MM.1S (cell line): Measurements from ENCODE around the gene BCL2.

Experiments
- EZH2 ChIP-seq: fragments of 300-600 bp; sonication (generic); optimal IDR thresholded peaks from 2 replicates; pipeline ENCODE3; 2017; ENCODE audit warnings: low read depth, mild to moderate bottlenecking, antibody characterized with exemption, low read length, mixed read lengths
- EZH2phosphoT487 ChIP-seq: fragments of 300-600 bp; sonication (generic); IDR thresholded peaks from 2 replicates; pipeline ENCODE4 v1.6.1; 2018; ENCODE audit warnings: antibody characterized with exemption, low read length
- TF ChIP-seq, protein P1 (sequence below): fragments of 300-600 bp; sonication (generic); IDR thresholded peaks from 2 replicates; pipeline ENCODE4 v1.5.1; 2016; ENCODE audit warnings: antibody characterized with exemption, low read length, mixed read lengths

DNA sequence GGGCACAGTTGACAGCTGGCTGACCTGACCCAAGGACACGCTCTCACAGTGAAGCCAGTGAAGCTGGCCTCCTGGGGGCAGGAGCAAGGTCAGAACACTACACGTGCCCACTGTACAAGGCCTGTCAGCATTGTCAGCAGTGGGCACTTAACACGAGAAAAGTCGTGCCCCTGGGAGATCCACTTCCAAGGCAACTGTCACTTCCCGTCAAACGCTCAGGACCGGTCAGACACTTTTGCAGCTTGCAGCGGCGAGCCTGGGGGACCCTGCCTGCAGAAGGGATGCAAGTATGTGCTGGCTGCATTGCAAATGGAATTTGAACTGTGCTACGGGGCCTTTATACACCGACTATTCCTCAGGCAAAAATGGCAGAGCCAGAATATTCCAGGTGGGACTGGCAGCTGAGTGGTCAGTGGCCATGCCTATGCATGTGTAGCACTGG, 176.2 kb downstream of the BCL2 start:
- TF ChIP-seq, protein P1, sequence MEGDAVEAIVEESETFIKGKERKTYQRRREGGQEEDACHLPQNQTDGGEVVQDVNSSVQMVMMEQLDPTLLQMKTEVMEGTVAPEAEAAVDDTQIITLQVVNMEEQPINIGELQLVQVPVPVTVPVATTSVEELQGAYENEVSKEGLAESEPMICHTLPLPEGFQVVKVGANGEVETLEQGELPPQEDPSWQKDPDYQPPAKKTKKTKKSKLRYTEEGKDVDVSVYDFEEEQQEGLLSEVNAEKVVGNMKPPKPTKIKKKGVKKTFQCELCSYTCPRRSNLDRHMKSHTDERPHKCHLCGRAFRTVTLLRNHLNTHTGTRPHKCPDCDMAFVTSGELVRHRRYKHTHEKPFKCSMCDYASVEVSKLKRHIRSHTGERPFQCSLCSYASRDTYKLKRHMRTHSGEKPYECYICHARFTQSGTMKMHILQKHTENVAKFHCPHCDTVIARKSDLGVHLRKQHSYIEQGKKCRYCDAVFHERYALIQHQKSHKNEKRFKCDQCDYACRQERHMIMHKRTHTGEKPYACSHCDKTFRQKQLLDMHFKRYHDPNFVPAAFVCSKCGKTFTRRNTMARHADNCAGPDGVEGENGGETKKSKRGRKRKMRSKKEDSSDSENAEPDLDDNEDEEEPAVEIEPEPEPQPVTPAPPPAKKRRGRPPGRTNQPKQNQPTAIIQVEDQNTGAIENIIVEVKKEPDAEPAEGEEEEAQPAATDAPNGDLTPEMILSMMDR, result no peak
- TF ChIP-seq EZH2, result no peak
- TF ChIP-seq EZH2phosphoT487, result no peak
